NCI-H1930 (cell line): Measurements from ENCODE around the gene ARRB1.
"Not testable (repeated sequence)": the region's sequence is repeated elsewhere in the genome, so short reads cannot be mapped to it uniquely, and the experiment has no call there.

ENCODE experiments used
- DNase-seq, 2 experiments: peaks; one replicate each; lab custom pipeline; 2025; lab: John Stamatoyannopoulos, UW

The ARRB1 gene

DNA sequence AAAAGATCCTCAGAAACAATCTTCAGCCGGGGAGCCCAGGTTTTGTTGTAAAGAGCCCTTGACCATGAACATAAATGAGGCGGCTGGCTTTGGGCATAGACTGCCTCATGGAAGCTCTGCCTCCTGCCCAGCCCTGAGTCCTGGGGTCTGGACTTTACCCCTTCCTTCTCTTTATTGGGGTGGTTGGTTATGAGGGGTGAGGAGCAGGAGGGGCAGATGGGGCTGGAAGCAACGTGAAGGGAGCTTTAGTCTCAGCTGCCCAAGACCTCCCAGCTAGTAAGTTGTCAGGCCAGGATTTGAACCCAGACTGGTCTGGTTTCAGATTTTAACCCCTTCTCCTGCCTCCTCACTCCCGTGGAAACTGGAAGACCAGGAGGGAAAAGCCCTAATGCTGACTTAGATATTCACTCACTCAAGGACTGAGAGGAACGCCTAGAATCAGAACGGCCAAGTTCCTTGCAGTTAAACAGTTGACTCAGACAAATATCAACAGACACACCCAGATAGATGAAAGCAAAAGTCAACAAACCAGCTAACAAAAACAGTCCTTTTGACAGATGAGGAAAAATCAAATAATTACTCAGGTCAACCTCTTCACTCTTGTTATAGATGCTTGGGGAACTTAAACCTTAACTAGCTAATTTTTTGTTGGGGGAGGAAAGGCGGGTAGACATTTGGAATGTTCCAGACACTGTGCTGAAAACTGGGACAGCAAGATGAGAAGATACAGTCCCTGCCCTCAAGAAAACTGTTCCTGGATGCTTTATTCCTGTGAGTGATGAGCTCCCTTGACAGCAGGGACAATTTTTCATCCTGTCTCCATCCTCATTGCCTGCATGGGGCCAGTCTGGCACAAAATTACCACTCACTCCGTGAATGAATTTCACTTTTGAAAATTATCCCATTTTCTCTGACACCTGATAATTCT is 20.8 kb upstream of the ARRB1 start:
- DNase-seq = peak in 1 of 2 experiments; percentile 52

- DNase-seq = no peak
These were observed 18.2 kb upstream of the ARRB1 start for GRCh38 chr11:75369560-75370255.

DNA sequence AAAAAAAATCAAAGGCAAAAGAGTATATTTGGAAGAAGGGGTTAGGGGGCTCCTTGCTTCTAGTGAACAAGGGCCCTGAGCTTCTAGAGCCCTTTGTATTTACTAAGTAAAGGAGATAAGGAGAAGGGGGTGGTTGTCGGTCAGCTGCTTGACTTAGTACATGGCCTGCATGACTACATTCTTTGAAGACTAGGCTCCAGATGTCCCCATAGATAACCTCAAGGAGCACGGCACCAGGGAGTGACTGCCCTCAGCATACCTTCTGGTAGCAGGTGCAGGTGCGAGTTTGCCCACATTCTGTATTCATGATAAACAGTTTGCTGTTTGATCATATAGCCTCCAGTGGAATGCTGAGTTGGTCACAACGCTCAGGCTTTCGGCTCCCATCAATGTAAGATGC is 15.4 kb upstream of the ARRB1 start:
- DNase-seq = not testable (repeated sequence)

GRCh38 chr11:75365711-75366181 is 14.3 kb upstream of the ARRB1 start:
- no peak for DNase-seq

- not testable (repeated sequence) for DNase-seq
These were observed 10.8 kb upstream of the ARRB1 start for GRCh38 chr11:75362285-75362684.

- no peak for DNase-seq
These were observed 5.2 kb upstream of the ARRB1 start for GRCh38 chr11:75356613-75357012.

- DNase-seq = no peak
These were observed 3.6 kb upstream of the ARRB1 start for GRCh38 chr11:75355051-75355450.

DNA sequence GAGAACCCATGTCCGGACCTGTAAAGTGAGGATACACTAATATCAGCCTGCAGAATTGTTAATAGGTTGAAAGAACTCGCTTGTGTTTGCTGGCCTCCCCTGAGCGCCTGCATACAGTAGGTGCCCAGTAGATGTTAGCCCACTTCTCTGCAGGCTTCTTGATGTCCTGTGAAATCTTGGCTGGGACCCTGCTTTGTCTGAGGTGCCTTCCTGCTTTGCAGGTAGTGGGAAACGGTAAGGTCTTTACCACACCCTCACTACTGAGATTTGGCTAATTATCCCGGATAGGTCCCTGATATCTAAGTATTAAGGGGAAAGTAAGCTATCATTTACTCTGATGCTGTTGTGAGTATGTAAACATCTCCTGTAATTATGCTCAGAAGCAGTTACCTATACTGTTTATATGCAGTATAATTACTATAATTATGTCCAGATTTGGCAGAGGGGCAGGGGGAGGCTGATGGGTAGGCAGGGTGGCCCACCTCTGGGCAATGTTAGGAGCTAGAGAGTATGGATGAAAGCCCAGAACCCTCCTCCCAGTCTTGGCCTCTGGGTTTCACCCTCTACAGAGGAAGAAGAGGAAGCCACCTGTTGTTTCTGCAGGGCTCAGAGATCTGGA is 1.2 kb upstream of the ARRB1 start:
- DNase-seq = no peak

- DNase-seq = peak in 1 of 2 experiments; percentile 27
These were observed 528 bp upstream of the ARRB1 start for GRCh38 chr11:75351791-75352587.

DNA sequence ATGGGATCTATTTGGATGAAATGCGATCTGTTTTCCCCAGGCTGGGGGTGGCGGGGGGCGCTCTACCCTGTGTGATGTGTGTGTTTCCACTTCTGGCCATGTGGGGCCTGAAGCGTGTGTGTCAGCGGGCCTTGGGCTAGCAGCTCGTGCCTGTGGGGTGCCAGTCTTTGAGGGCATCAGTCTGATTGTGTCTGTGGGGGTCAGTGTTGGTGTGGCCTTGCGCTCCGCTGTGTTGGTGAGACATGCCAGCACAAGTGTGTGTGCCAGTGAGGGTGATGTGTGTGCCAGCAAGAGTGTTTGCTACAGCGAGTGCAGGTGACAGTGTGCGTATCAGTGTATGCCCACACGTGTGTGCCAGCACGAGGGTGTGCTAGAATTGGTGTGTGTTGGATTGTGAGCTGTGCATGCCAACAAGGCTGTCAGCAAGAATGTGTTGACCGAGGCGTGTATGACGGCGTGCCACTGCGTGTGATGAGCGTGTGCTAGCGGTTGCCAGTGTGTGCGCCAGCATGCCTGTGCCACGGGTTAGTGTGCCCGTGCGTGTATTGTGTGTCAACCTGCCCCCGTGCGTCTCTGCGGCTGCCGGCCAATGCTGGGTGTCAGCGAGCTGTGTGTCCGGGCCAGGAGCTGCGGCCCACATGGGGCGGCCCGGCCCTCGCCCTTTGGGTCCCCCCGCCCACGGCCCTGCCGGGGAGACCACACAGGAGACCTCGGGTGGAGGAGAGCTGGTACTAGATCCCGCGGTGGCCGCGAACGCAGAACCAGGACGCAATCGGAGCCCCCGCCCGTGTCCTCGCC is 519 bp downstream of the ARRB1 start:
- no peak for DNase-seq

DNA sequence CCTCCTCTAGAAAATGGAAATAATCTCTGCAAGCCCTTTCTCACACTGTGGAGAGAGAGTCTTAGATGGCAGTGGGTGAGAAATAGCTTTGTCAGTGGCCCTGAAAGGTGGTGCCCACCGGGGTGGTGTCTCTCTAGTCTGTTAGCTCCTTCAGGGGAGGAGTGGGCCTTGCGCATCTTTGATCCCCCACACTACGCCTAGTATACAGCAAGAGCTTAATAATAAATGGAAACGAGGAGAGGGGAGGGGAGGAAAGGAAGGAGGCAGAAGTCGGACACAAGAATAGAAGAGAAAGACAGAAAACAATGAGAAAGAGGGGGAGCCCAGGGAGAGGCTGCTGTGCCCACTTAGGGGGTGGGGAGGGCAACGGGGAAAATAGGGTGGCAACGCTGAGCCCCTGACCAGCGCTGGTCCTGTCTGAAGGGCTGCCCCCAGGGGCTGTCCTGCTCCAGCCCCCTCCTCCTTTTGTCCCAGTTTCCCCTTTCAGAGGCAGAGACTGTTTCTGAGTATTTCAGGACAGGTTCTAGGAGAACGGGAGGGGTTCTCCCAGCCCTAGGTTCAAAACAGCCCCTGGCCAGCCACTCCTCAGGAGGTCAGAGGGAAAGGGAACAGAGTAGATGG is 1.2 kb downstream of the ARRB1 start:
- no peak for DNase-seq

DNA sequence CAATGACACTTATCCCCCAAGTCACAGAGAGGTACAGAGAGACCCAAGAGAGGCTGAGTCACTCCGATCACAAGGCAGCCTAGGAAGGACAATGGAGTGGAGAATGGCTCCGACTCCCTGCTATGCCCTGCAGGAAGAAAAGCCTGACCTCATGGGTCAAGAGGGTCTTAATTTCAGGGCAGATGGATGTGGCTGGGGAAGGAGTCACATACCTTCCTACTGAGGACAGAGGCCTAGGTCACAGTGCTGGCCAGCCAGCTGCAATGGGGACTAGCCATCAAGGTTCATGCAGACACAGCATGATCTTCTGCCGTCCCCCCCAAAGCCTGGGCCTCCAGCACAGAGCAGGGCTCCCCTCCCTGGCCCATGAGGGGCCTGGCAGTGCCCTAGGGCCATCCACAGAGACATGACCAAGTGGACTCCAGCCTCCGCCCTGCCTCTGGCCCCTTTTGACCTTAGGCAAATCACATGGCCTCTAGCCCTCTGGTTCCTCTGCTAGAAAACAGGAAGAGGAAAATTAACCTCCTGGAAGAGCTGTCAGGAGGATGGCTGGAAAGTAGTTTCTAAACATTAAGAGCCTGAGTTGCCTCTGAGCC is 1.8 kb downstream of the ARRB1 start:
- DNase-seq = no peak

DNA sequence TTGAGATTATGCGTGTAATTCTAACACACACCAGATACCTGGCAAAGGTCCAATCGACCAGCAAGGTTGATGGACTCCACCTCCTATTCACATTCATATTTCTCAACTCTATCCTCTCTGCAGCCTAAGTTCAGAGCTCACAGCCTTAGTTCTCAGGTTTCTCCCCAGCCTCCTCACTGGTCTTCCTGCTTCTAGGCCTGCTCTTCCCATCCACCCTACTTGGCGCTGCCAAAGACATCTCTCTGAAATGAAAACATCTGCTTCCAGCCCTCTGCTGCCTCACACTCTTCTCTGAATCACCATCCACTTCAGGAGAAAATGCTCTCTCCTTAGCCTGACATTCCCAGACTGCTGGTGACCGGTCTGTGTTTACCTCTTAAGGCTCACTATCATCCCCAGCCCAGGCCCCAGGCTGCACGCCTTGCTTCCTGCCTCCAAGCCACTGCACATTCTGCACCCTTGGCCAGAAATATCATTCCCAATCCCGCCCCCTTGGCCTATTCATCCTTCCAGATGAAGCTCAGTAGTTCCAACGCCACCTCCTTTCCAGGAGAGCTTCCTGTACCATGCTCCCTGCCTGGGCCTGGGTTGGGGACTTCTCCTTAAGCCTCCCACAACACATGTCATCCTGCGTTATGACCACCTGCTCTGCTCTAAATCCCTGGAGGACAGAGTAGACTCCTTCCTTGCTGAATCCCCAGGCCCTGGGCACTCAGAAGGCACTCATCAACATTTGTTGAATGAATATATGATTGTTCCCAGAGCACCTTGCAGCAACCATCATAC is 3.5 kb downstream of the ARRB1 start:
- no peak for DNase-seq

DNA sequence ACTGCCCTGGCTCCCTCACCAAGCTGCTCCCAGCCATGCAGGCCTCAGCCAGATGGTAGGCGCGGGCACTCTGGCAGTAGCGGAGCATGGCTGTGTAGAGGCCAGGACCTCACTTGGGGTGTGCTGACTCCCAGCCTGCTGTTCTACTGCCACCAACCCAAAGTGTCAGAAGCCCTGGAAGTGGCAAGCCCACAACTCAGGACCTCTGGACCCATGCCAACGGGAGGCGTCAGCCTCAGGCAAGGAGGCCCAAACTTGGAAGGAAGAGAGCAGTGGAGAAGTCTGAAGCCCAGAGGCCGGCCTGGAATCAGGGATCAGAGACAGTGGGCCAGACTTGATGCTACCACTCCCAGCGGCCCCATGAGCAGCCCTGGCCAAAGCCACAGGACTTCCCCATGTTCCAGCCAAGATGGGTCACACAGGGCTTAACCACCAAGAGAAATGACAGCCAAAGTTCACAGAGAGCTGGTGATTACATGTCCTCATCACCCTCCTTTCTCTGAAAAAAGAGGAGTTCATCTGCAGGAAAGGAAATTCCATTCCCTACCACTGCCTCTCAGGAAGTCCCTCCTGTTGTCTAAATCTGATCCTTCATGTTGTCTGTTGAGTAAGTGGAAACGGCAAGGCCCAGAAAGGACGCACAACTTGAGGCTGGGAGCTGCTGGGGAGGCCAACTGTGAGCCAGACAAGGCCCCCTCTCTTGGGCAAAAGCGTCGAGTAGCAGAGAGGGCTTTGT is 4.4 kb downstream of the ARRB1 start:
- no peak for DNase-seq

GRCh38 chr11:75346296-75346695 is 5.2 kb downstream of the ARRB1 start:
- DNase-seq = no peak

- DNase-seq = no peak
These were observed 5.9 kb downstream of the ARRB1 start for GRCh38 chr11:75345455-75346160.

DNA sequence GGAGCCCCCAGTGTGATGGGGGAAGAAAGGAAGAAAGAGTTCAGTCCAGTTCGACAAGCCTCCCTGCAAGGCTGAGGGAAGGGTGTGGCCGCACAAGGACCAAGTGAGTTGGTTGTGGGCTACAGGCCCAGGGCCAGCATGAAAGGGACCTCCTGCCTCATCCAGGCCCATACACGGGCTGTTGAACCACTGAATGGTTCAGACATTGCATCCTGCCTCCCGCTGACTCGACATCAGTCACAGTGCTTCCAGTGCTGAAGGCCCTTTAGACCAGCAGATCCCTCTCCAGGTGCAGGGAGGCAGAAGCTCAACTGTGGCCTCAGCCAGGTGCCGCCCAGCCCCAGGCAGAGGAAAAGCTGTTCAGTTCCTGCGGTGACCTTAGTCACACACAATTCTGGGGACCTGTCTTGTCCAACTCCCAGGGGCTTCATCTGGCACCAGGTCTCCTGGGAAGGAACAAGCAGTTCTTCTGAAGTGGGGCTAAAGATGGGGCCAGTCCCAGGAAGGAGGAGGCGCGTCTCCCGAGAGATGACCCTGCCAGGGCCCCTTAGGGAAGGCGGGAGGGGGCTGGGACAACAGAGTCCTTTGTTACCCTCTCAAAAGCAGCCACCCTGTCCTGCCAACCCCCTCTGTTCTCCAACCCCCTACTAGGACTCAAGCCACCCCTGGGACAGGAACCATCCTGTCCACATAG is 6.6 kb downstream of the ARRB1 start:
- DNase-seq = no peak
